ENCODE measurements around the gene P3H2.

P3H2 gene

DNA sequence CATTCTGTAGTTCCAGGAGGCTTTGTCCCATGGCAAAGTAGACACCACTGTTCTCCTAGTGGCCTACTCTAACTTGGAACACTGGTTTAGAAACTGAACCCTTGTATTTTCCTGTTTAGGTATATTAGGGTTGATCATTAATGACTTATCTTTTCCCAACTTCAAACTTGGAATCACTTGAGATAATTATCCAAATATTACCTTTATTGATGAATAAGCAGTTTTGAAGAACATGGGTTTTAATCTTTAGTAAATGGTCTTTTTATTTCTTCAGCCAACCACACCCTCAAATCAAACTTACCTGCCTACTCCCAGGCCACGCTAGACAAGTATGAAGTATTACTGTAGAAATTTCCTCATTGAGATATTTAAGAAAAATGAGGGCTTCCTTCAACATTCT lies 6.5 kb upstream of the P3H2 start:
- in situ Hi-C loops (cut with MboI; ENCODE audit: low sequenced_read_pairs): no loop called here

DNA sequence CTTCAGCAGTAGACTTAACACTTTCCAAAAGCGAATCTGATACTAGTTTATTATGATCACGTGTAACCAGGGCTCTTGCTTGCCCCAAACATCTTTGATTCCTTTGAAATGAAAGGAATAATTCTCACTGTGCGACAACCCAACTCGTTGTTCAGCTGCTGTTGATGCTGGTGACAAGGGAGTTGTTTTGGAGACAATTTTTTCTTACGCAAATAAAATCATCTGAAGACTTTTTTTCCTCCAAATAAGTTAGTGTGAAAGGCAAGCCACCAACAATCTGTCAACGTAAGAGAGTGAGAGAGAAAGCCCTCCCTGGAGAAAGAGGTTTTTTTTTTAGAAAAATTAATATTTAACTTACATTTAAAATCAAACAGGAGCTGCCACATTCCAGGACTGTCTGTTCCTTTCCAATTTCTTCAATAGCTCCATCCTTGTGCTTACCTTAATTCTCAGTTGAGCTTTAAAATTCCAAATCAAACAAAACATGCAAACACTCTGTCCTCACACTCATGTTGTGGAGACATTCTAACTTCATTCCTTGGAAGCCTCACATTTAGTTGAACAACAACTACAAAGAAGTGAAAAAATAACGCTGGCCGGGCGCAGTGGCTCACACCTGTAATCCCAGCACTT lies 4.9 kb upstream of the P3H2 start:
- in situ Hi-C loops (cut with MboI; ENCODE audit: low sequenced_read_pairs): no loop called here

DNA sequence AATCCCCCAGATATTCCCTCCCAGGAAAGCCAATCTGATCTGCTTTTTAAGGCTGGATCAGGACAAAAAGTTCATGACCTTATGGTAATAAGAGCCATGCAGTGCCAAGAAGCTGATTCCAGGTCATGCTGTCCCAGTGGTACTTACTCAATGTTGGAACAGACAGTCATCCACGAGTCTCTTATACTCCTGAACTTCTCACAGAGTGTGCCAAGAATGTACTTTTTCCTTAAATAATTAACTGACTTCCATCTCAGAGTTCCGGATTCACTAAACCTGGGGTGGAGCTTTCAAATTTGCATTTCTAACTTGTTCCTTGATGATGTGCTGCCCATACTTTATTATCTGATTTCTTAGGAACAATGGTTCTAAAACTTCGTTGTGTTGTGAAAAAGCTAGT lies 3.4 kb upstream of the P3H2 start:
- in situ Hi-C loops (cut with MboI; ENCODE audit: low sequenced_read_pairs): no loop called here

DNA sequence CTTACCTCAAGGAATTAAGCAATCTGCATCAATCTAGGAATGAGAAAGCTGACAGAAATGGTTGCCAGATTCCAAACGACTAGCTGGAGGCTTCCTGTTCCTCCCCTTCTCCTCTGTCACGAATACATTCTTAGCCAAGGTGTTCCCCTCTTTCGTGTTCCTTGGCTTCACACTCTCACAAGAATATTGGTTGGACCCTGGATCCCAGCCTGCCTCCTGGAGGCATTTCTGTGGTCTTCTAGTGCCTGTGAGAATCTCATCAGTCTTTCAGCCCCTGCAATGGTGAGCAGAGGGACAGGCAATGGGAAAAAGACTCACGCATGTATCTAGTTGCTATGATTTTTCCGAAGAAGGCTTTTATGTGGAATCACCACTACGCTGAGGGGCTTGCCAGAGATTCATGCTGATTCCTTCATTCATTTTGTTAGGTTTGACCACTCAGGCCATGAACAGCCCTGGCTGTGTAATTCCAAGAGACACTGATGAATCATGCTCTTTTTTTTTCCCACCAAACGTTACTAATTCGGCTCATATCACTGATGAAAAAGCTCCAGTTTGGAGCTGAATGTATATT lies 1.6 kb upstream of the P3H2 start:
- in situ Hi-C loops (cut with MboI; ENCODE audit: low sequenced_read_pairs): no loop called here

DNA sequence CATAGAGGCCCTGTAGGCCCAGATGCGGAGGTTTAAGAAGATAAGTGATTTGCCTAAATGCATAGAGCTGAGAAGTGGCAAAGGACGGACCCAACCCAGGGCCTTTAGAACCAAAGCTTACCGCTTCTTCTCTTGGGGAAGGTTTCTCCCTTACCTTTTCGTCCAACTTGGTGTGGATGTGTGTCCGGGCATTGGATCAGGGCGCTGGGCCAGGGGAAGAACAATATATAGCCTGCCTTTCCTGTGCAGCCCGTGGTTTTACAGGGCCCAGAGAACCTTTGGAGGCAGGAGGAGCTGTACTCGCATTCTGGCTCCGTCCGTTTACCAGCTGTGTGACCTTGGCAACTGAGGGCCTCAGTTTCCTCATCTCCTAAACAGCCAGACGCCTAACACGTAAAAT lies 686 bp upstream of the P3H2 start:
- in situ Hi-C loops (cut with MboI; ENCODE audit: low sequenced_read_pairs): no loop called here

DNA sequence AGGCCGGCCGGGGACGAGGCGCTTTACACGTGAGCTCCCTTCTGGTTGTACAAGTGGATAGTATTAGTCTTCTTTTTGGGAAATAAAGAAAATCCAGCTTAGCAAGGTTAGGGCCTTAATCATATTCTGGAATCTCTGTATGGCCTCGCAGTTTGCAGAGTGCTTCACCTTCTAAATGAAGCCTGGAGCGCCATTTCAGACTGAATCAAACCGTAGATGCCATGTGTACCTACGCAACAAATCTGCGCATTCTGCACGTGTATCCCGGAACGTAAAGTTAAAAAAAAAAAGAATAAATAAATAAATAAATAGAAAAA lies 322 bp upstream of the P3H2 start:
- in situ Hi-C loops (cut with MboI; ENCODE audit: low sequenced_read_pairs): no loop called here

DNA sequence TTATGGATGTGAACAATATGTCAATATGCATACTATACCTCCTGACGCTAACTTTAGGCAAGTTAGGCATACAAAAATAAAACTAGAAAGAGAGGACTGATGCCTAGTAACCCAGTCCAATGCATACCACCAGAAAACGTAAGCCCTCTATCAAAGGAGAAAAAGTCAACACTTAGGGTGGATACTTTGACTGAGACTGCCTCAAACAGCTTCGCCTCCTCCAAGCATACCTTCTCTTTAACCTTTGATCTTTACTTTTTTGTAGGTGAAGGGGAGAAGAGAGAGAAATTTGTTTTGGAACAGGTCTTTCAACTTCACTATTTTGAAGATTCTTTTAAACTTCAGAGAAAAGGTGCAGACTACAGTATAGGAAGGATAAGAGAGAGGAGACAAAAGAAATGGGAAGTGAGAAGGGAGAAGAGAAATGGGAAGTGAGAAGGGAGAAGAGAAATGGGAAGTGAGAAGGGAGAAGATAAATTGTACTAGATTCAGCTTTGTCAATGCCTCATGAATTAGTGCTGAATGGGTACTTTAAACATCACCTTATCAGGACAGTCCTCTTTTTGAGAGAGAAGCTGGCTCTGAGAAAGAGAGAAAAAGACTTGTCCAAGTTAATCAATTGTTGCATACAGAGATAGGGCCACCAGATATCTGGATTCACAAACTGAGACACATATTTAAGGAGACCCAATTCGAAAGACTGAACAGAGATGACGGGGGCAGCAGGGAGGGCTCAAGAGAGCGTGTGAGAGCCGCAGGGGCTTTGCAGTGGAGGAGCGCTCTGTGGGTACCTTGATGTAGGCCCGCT lies 1.0 kb downstream of the P3H2 start:
- in situ Hi-C loops (cut with MboI; ENCODE audit: low sequenced_read_pairs): no loop called here

DNA sequence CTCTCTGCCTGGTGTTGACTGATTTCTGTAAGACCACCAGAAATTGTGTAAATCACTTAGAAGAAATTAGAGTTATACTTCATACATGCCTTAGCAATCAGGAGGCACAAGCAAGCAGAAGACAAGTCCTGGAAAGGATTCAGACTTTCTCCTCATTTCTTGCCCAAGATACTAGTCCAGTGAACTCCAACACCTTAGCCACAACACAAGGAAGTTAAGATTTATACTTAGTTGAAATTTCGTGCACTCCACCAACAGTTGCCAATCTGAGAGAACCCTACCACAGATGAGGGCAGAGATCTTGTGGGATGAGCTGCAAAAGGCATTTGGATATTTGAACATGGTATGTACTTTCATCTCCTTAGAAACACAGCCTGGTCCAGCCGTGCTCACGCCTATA lies 2.3 kb downstream of the P3H2 start:
- in situ Hi-C loops (cut with MboI; ENCODE audit: low sequenced_read_pairs): no loop called here

DNA sequence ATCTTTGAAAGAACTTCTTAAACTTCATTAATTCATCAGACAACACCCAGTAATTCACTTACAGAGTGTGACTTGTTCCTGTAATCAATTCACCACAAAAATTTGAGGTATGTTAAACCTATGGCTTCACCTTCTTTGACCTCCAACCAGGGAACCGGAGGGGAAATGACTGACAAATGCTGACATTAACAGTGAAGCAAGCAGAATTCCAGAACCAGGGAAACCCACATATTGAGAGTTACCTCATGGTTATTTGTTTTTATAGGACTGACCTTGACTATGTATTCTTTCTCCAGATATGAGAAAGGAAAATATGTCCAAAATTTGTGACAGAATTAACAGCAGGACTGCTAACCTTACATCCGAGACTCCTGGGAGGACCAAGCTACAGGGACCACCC lies 2.7 kb downstream of the P3H2 start:
- in situ Hi-C loops (cut with MboI; ENCODE audit: low sequenced_read_pairs): no loop called here

DNA sequence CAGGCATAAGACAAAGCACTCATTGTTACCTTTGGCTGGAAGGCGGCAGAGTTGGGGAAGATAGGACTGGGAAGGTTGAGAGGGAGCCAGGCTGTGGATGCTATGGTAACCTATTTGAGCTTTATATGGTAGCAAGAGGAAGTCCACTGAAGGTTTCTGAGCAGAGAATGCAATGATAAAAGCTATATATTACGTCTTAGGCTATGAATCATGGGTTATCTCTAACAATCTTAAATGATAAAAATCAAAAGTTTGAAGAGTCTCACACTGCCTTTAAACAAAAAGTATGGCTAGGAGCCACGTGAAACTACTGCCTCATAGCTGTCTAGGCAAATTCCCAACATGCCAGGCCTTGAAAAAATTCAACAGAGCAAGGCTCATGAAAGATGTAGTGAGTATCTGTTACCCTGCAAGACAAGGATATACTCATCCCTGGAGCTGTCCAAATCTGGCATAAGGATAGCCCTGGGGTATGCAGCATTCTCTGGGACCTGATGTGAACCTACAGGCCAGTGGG lies 4.1 kb downstream of the P3H2 start:
- in situ Hi-C loops (cut with MboI; ENCODE audit: low sequenced_read_pairs): no loop called here

DNA sequence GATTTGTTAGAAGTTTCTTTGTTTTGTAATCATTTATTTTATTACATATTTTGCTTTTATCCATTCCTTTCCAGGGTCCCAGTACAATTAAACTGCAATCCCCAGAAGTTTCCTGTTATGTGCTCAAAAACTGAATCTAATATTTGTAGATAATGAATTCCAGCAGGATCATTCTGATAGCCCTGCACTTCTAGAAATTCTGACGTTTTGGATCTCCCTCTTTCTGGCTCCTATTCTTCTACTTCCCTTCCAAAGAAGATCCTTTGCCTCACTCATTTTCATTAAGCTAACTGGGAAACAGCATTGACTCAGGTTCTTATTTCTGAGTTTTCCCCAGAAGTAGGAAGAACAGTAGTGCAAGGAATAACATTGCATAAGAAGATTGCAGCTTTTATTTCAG lies 9.9 kb downstream of the P3H2 start:
- in situ Hi-C loops (cut with MboI; ENCODE audit: low sequenced_read_pairs): no loop called here

DNA sequence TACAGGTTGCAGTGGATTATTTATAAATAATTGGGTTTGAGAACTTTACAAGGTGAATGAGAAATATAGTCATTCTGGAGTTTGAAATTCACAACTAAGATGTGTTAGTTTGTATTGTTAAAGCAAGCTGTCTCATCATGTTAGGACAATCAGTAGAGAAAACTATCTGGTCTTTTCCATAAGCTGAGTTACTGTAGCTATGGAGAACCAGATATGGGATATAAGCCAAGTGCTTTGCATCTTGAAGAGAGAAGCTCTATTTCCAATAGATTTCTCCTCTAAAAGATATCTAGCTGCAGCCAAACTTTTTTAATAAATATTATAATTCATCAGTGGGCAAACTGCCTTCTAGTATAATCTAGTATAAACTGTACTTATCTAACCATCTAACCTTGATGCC lies 11.3 kb downstream of the P3H2 start:
- in situ Hi-C loops (cut with MboI; ENCODE audit: low sequenced_read_pairs): no loop called here

DNA sequence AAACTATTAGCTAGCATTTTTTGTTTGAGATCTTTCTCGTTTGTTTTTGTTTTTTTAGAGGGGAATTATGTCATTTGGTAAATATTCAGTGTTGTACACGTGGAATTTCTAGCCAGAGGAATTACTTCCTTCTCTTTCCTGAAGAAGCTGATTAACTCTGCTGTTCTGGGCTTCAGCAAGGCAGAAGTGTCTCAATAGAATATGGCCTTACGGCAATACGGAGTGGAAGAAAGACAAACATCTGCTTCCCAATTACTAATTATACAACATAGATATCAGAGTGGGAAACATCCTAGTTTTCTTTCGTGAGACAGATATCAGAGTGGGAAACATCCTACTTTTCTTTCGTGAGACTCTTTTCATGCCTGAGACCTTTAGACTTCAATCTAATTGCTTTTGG lies 11.9 kb downstream of the P3H2 start:
- in situ Hi-C loops (cut with MboI; ENCODE audit: low sequenced_read_pairs): no loop called here

DNA sequence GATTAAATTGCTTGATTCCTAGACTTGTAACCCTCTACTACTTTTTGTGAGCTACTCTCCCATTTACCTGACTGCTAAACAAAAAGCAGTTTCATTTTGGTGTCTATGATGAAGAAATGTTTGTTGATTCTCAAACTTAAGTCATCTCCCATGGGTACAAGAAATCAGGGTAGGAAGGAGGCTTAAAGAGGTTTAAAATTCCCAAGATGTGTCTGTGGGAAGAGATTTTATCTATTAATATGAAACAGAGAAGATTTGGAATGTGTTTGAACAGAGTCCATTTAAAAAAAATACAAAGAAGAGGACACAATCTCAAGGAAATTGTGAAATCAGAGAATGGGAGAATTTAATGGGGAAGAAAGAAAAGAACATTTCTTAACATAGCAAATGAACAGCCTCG lies 14.8 kb downstream of the P3H2 start:
- in situ Hi-C loops (cut with MboI; ENCODE audit: low sequenced_read_pairs): no loop called here

DNA sequence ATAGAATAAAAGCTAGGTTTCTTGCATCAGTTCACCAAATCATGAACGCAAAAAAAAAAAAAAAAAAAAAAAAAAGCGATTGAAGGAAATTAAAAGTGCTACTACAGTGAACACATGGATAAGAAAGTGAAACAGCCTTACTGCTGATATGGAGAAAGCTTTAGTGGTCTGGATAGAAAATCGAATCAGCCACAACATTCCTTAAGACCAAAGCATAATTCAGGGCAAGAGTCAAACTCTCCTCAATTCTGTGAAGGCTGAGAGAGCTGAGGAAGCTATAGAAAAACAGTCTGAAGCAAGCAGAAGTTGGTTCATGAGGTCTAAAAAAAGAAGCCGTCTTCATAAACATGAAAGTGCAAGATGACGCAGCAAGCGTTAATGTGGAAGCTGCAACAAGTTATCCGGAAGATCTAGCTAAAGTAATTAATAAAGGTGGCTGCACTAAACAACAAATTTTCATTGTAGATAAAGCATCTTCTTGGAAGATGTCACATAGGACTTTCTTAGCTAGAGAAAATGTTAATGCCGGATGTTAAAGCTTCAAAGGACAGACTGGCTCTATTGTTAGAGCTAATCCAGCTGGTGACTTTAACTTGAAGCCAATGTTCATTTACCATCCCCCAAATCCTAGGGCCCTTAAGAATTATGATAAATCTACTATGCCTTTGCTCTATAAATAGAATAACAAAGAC lies 19.2 kb downstream of the P3H2 start:
- in situ Hi-C loops (cut with MboI; ENCODE audit: low sequenced_read_pairs): no loop called here

DNA sequence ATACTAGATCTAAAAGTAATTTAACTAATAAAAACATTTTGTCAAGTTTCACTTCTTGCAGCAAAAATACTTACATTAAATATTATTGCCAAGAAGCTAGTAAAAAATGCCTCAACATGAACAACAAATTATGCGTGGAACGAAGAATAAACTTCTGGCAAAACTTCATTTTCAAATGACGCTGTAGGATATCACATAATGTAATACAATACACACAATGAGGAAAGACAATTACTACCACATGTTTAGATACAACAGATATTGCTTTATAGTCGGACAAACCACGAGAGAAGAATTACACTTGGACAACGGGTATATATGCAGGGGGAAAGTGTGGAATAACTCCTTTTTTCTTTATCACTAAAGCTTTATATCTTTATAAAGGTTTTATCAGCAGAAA lies 21.6 kb downstream of the P3H2 start:
- in situ Hi-C loops (cut with MboI; ENCODE audit: low sequenced_read_pairs): no loop called here

DNA sequence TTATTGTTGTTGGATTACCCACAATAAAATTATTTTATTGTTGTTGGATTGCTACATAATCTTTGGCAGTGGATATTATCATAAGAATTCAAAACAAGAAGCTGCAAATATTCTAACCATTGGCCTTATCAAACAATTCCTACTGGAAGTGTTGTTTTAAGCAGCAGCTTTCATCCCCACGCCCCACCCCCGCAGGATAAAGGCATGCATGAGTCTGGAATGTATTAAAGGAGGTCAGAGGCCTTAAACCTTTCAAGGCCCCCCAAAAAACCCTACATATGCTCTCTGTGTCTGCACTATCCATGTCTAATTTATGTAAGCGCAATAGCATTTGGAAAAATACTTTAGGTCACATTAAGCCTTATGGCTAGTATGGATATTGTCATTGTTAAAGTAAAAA lies 23.1 kb downstream of the P3H2 start:
- in situ Hi-C loops (cut with MboI; ENCODE audit: low sequenced_read_pairs): no loop called here

DNA sequence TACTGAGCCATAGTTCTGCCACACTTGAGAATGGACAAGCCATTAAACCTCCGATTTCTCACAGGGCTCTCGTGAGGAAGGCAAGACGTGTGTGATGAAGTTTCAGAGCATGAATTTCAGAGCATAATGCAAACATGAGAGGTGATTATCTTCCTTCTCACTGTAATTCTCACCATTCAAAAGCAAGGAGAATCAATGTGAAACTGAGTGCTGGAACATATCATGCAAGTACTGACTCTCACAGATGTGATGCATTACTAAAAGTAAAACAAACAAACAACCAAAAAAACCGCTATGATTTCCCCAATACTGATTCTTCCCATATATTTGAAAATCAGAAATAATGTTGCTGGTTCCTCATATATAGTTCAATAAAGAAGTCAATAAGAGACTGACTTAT lies 23.7 kb downstream of the P3H2 start:
- in situ Hi-C loops (cut with MboI; ENCODE audit: low sequenced_read_pairs): no loop called here

DNA sequence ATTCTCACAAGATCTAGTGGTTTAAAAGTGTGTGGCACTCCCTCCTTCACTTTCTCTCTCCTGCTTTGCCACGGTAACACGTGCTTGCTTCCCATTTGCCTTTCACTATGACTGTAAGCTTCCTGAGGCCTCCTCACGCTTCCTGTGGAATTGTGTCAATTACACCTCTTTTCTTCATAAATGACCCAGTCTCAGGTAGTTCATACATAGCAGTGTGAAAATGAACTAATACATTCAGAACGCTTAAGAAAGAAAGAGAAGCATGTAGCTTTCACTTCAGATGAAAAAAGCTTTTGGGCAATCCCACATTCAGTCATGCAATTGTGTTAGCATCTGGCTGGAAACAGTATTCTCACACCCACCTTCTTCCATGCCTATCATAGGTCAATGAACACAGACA lies 24.4 kb downstream of the P3H2 start:
- in situ Hi-C loops (cut with MboI; ENCODE audit: low sequenced_read_pairs): no loop called here

DNA sequence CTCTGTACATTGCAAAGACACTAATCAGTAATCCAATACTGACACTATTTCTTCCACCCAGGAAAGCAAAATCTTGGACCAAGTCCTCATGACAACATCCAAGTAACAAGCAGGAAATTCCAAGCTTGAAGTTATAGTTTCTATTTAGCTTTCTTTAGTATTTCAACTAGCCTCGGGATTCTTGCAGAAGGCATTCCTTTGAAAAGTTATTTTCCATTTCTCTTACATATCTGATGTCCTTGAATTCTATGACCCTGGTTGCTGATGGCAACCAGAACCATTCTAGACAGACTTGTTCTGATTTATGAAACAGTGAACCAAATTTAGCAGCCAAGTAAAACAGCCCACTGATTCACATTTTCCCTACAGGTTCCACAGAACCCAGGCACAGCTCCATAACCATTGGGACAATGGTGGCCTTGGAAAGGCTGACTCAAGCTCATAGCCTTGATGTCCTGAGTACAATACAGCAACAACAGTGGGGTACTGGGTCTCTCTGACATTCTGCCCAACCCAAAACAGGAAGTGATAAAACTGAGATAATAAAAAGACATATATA lies 26.5 kb downstream of the P3H2 start:
- in situ Hi-C loops (cut with MboI; ENCODE audit: low sequenced_read_pairs): no loop called here

DNA sequence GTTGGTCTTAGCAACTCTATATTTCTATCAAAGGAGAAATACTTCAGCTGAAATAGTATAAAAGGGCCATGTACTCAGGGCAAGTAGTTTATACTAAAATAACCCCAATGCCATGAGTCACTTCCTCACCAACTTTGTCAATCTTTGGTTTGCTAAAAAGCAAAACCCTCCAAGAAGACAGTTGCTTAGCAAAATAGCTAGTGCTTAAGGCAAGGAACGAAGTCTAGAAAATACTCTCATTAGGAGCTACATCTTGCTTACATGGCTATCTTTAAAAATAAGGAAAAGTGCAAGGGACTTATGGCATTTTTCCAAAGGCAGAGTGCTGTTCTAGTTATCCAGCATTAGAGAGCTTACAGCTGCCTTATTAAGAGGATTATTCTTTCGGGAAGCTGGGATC lies 28.4 kb downstream of the P3H2 start:
- in situ Hi-C loops (cut with MboI; ENCODE audit: low sequenced_read_pairs): no loop called here

DNA sequence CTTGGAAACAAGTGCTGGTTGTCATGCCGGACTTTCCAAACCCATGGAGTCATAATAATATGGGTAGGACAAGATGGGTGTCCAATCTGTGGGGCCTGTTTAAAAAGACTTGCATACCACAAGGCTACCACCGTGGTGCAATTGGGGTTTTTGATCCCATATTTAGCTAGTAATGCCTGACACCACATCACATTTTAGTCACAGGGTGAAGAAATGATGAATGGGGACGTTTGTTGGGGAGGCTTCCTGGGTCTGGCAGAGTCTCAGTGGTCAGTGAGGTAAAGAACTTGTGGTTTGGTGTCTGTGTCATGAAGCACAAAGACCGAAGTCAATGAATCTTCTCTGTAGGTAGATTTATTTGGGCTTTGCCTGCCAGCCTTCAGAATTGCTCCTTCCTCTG lies 31.0 kb downstream of the P3H2 start:
- in situ Hi-C loops (cut with MboI; ENCODE audit: low sequenced_read_pairs): no loop called here
